HCT116 (cell line): ENCODE measurements around the gene PRR35. TPM values are rescaled to one million over a fixed set of nuclear protein-coding genes. Genes with fewer than 3 reads are reported as not detected.

Experiments
- ATAC-seq: fragments of 200-7000 bp; cut with Tn5 transposase; 2 replicates; pipeline ENCODE4 v1.9.1; 2020; ENCODE audit warnings: mild to moderate bottlenecking, moderate library complexity
- BruUV-seq: library from RNA; stranded (reverse); fragments of 400-500 nt; replicated peaks from 2 replicates; lab custom pipeline; 2021; lab: Mats Ljungman, UMichigan
- CTCF ChIA-PET: fragments of 300-600 bp; sonication (Branson Sonifier 250); formaldehyde crosslinking; loops from one replicate; lab custom pipeline; 2021; ENCODE audit warnings: antibody characterized with exemption; lab: Charles Lee
- POLR2A ChIA-PET: fragments of 300-600, 350-600 bp; sonication (Branson Sonifier 250); formaldehyde crosslinking; loops from one replicate; lab custom pipeline; 2021; ENCODE audit warnings: antibody characterized with exemption; lab: Charles Lee
- RAD21 ChIA-PET, 2 experiments: fragments of 300-600 bp; sonication (Branson Sonifier 250); formaldehyde crosslinking; loops; one replicate each; lab custom pipeline; 2023; ENCODE audit warnings: low total read pairs in 2 of 2; ENCODE audit not compliant: uncharacterized antibody in 2 of 2, unreplicated experiment in 2 of 2, low non-redundant PET in 1 of 2; lab: Charles Lee
- DNase-seq: peaks from one replicate; pipeline ENCODE4 v3.0.0-alpha.2; 2010; ENCODE audit warnings: low read depth, low spot score
- H2AFZ ChIP-seq: fragments of 200-600 bp; shearing (Covaris generic), sonication (generic); 2 replicates; pipeline ENCODE4 v1.6.1; 2017; ENCODE audit warnings: low read depth, mixed run types, mixed read lengths, antibody characterized with exemption, low read length; ENCODE audit not compliant: poor library complexity, severe bottlenecking
- H3K27ac ChIP-seq: 2 replicates; pipeline ENCODE4 v1.5.1; 2012; ENCODE audit warnings: low read depth, low read length
- H3K27me3 ChIP-seq: fragments of 200-600 bp; sonication (generic); 2 replicates; pipeline ENCODE4 v1.6.1; 2016; ENCODE audit warnings: mixed run types, low read length, mixed read lengths; ENCODE audit not compliant: insufficient read depth
- H3K36me3 ChIP-seq, 2 experiments: fragments of 200-500 bp in 1 of 2; fragments of 200-600 bp in 1 of 2; sonication (Bioruptor generic) in 1 of 2; sonication (generic) in 1 of 2; 2 replicates each; pipeline versions ENCODE4 v1.5.1 to v1.6.1; 2014 to 2016; ENCODE audit warnings: low read length in 2 of 2, inconsistent platforms in 1 of 2, mixed read lengths in 1 of 2, mixed run types in 1 of 2; ENCODE audit not compliant: insufficient read depth in 2 of 2, control insufficient read depth in 1 of 2
- H3K4me1 ChIP-seq, 2 experiments: fragments of 200-600 bp in 1 of 2; sonication (generic) in 1 of 2; 2 replicates each; pipeline versions ENCODE4 v1.5.1 to v1.6.1; 2012 to 2017; ENCODE audit warnings: low read length in 2 of 2, inconsistent platforms in 1 of 2, mild to moderate bottlenecking in 1 of 2, mixed read lengths in 1 of 2, mixed run types in 1 of 2, moderate library complexity in 1 of 2; ENCODE audit not compliant: insufficient read depth in 2 of 2, control insufficient read depth in 1 of 2
- H3K4me2 ChIP-seq: fragments of 200-600 bp; sonication (generic); 2 replicates; pipeline ENCODE4 v1.6.1; 2017; ENCODE audit warnings: mixed run types, low read length, mixed read lengths
- H3K4me3 ChIP-seq, 2 experiments: fragments of 200-600 bp in 1 of 2; sonication (generic) in 1 of 2; replicated peaks in 1 of 2; 2 replicates each; pipeline ENCODE4 v1.5.1; 2011 to 2016; ENCODE audit warnings: low read length in 2 of 2, control low read depth in 1 of 2, low read depth in 1 of 2, mild to moderate bottlenecking in 1 of 2, mixed read lengths in 1 of 2, mixed run types in 1 of 2
- H3K79me2 ChIP-seq: fragments of 200-600 bp; sonication (generic); 2 replicates; pipeline ENCODE4 v1.6.1; 2017; ENCODE audit warnings: mild to moderate bottlenecking, mixed run types, low read length, moderate library complexity, mixed read lengths; ENCODE audit not compliant: insufficient read depth
- H3K9ac ChIP-seq: fragments of 200-600 bp; sonication (generic); 2 replicates; pipeline ENCODE4 v1.6.1; 2016; ENCODE audit warnings: low read length, mixed read lengths
- H3K9me2 ChIP-seq: fragments of 200-600 bp; sonication (generic), shearing (Covaris generic); 2 replicates; pipeline ENCODE4 v1.6.1; 2017; ENCODE audit warnings: mixed run types, mild to moderate bottlenecking, moderate library complexity; ENCODE audit not compliant: insufficient read depth
- H3K9me3 ChIP-seq, 2 experiments: fragments of 200-500 bp in 1 of 2; fragments of 200-600 bp in 1 of 2; sonication (Bioruptor generic) in 1 of 2; sonication (generic) in 1 of 2; 2 replicates each; pipeline ENCODE4 v1.6.1; 2014 to 2017; ENCODE audit warnings: low read length in 2 of 2, mixed read lengths in 2 of 2, inconsistent platforms in 1 of 2, low read depth in 1 of 2, mild to moderate bottlenecking in 1 of 2, mixed run types in 1 of 2, moderate library complexity in 1 of 2; ENCODE audit not compliant: control insufficient read depth in 1 of 2, insufficient read depth in 1 of 2
- H4K20me1 ChIP-seq: fragments of 200-600 bp; sonication (generic), shearing (Covaris generic); 2 replicates; pipeline ENCODE4 v1.6.1; 2017; ENCODE audit warnings: mixed run types, mild to moderate bottlenecking, moderate library complexity; ENCODE audit not compliant: insufficient read depth
- ELF1 ChIP-seq: IDR thresholded peaks from 2 replicates; pipeline ENCODE4 v1.6.1; 2012; ENCODE audit warnings: low read depth, borderline replicate concordance
- EZH2 ChIP-seq: fragments of 200-600 bp; sonication (generic); IDR thresholded peaks from 2 replicates; pipeline ENCODE4 v1.6.1; 2017; ENCODE audit warnings: antibody characterized with exemption, mixed run types
- FOSL1 ChIP-seq: IDR thresholded peaks from 2 replicates; pipeline ENCODE4 v1.6.1; 2012; ENCODE audit warnings: low read depth
- SP1 ChIP-seq: IDR thresholded peaks from 2 replicates; pipeline ENCODE4 v1.6.1; 2012; ENCODE audit warnings: low read depth
- SRF ChIP-seq: IDR thresholded peaks from 2 replicates; pipeline ENCODE4 v1.6.1; 2012; ENCODE audit warnings: low read depth
- ZFX ChIP-seq: fragments of 450-650 bp; IDR thresholded peaks from 2 replicates; pipeline ENCODE4 v1.6.1; 2017
- intact Hi-C: fragments of 100-400 bp; cut with micrococcal nuclease; formaldehyde crosslinking; loops from 2 replicates; pipeline ENCODE4 v1.10.0; 2022
- total RNA-seq: library from RNA; stranded (reverse); gene quantifications from one replicate; pipeline ENCODE4 v1.2.1, GENCODE V29; 2021; ENCODE audit not compliant: unreplicated experiment
- TF ChIP-seq, protein P1 (sequence below), 3 experiments: fragments of 200-600 bp in 1 of 3; sonication (generic) in 1 of 3; IDR thresholded peaks in 2 of 3; conservative IDR thresholded peaks in 1 of 3; 2 replicates each; pipeline ENCODE4 v1.5.1; 2012 to 2017; ENCODE audit warnings: low read depth in 2 of 3, low read length in 2 of 3, antibody characterized with exemption in 1 of 3, borderline replicate concordance in 1 of 3, control low read depth in 1 of 3, mild to moderate bottlenecking in 1 of 3, mixed read lengths in 1 of 3, mixed run types in 1 of 3, moderate library complexity in 1 of 3; ENCODE audit not compliant: insufficient read depth in 1 of 3

The PRR35 gene
- total RNA-seq, 1 experiment from 2014 or later, result not detected

DNA sequence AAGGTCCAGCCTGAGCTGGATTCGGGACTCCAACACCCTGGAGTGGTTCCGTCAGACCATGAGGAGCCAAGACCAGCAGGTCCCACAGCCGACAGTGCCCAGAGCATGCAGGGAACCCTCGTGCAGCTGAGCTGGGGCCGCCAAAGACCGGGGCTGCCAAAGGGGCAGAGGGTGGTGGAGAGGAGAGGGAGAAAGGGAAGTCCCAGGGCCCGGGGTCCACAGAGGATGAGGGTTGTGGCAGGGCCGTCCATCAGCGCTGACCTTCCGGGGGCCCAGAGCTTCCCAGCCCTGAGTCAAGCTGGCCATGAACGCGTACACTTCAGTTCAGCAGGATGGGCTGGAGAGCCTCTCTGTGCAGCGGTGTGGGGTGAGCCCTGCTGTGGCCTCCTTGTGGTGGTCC, 39.3 kb upstream of the PRR35 start:
- TF ChIP-seq EZH2, result no peak
- TF ChIP-seq ZFX, result no peak
- TF ChIP-seq ELF1, result no peak
- no peak for TF ChIP-seq SP1
- no peak for TF ChIP-seq FOSL1
- TF ChIP-seq SRF, result no peak
- TF ChIP-seq, protein P1, sequence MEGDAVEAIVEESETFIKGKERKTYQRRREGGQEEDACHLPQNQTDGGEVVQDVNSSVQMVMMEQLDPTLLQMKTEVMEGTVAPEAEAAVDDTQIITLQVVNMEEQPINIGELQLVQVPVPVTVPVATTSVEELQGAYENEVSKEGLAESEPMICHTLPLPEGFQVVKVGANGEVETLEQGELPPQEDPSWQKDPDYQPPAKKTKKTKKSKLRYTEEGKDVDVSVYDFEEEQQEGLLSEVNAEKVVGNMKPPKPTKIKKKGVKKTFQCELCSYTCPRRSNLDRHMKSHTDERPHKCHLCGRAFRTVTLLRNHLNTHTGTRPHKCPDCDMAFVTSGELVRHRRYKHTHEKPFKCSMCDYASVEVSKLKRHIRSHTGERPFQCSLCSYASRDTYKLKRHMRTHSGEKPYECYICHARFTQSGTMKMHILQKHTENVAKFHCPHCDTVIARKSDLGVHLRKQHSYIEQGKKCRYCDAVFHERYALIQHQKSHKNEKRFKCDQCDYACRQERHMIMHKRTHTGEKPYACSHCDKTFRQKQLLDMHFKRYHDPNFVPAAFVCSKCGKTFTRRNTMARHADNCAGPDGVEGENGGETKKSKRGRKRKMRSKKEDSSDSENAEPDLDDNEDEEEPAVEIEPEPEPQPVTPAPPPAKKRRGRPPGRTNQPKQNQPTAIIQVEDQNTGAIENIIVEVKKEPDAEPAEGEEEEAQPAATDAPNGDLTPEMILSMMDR (IDR thresholded peaks at IDR 0.05 in 2 of 3, conservative IDR thresholded peaks at IDR 0.05 in 1 of 3; ENCODE audit: borderline replicate concordance in 1 of 3, insufficient read depth in 1 of 3, low read depth in 2 of 3, low read length in 2 of 3), result no peak
- Histone ChIP-seq H3K4me3 (no peak overlapping the region), H3K27me3 (no peaks in the 10 kb centered on the region), H3K9me3 (no peaks in the 10 kb centered on the region), H3K4me1 (peaks cover 13 to 15% of the 10 kb centered on the region in 2 experiments), H4K20me1 (no peaks in the 10 kb centered on the region), H3K4me2 (no peak overlapping the region), H3K79me2 (peaks cover under 1% of the 10 kb centered on the region; the same call in 1 of the 2 replicates), H3K36me3 (no peaks in the 10 kb centered on the region; a peak in 1 of 4 replicates), H3K9ac (no peak overlapping the region), H3K27ac (no peak overlapping the region), H2AFZ (no peak overlapping the region), H3K9me2 (no peaks in the 10 kb centered on the region)
- ATAC-seq (no peak), DNase-seq (no peak)
- RAD21 ChIA-PET, result no interaction called here
- intact Hi-C loops, result no loop called here
- CTCF ChIA-PET, result no interaction called here
- POLR2A ChIA-PET, result no interaction called here
- BruUV-seq, result no TSS peak
